HuH-7.5 (cell line): ENCODE measurements around the gene NUP188.

Source experiments
- DNase-seq: peaks from one replicate; pipeline ENCODE4 v3.0.0; 2011; ENCODE audit warnings: low spot score

Gene NUP188

GRCh38 chr9:128947527-128948301 is at the start of gene NUP188, which contains the start of gene DOLK:
Gene NUP188, plus strand, starts transcription at chr9:128947699. Its CDS starts 21 bp downstream, at chr9:128947720.
Gene DOLK, minus strand, starts transcription at chr9:128947603. Its CDS starts 300 bp downstream, at chr9:128947303.
- peak; percentile 96 for DNase-seq

GRCh38 chr9:128898382-128898781 is 49.1 kb upstream of the NUP188 start:
- DNase-seq: no peak

GRCh38 chr9:128898845-128899565 is 48.5 kb upstream of the NUP188 start:
- DNase-seq: no peak

- no peak for DNase-seq
Observed at GRCh38 chr9:128899566-128900322, 47.8 kb upstream of the NUP188 start.

- no peak for DNase-seq
Observed at GRCh38 chr9:128901379-128901778, 46.1 kb upstream of the NUP188 start.

GRCh38 chr9:128901822-128902221 is 45.7 kb upstream of the NUP188 start:
- no peak for DNase-seq

- no peak for DNase-seq
Observed at GRCh38 chr9:128902351-128903078, 45.0 kb upstream of the NUP188 start.

- DNase-seq: no peak
Observed at GRCh38 chr9:128903079-128903461, 44.4 kb upstream of the NUP188 start.

GRCh38 chr9:128903871-128904620 is 43.5 kb upstream of the NUP188 start:
- no peak for DNase-seq

- no peak for DNase-seq
Observed at GRCh38 chr9:128905964-128906363, 41.5 kb upstream of the NUP188 start.

- DNase-seq: no peak
Observed at GRCh38 chr9:128906741-128907140, 40.8 kb upstream of the NUP188 start.

GRCh38 chr9:128908372-128908771 is 39.1 kb upstream of the NUP188 start:
- no peak for DNase-seq

GRCh38 chr9:128909859-128910258 is 37.6 kb upstream of the NUP188 start:
- DNase-seq: no peak

- no peak for DNase-seq
Observed at GRCh38 chr9:128910906-128911305, 36.6 kb upstream of the NUP188 start.

GRCh38 chr9:128911529-128912035 is 35.9 kb upstream of the NUP188 start:
- DNase-seq: no peak

- DNase-seq: no peak
Observed at GRCh38 chr9:128912270-128912853, 35.1 kb upstream of the NUP188 start.

GRCh38 chr9:128913048-128913900 is 34.2 kb upstream of the NUP188 start:
- no peak for DNase-seq

GRCh38 chr9:128913995-128914772 is 33.3 kb upstream of the NUP188 start:
- DNase-seq: no peak

GRCh38 chr9:128916204-128916603 is 31.3 kb upstream of the NUP188 start:
- no peak for DNase-seq
